Measurements from ENCODE around the gene PEX1. TPM values are rescaled to one million over a fixed set of nuclear protein-coding genes. Genes with fewer than 3 reads are reported as not detected.
"Not testable (repeated sequence)": the region's sequence is repeated elsewhere in the genome, so short reads cannot be mapped to it uniquely, and the experiment has no call there.

Gene PEX1
- total RNA-seq, 4 donors from 2014 or later, result 17.2 to 29.6 (median 23.1) TPM

DNA sequence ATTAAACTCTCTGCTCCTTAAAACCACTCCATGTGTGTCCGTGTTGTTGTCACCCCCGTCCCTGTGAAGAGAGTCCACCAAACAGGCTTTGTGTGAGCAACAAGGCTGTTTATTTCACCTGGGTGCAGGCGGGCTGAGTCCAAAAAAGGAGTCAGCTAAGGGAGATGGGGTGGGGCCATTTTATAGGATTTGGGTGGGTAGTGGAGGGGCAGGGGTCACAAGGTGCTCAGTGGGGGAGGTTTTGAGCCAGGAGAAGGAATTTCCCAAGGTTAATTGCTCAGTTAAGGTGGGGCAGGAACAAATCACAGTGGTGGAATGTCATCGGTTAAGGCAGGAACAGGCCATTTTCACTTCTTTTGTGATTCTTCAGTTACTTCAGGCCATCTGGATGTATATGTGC lies 49.2 kb downstream of the PEX1 start:
- H3K4me1 ChIP-seq; in situ Hi-C loops (cut with MboI; ENCODE audit: low pct_ligation_motif_present in 1 of 4, low pct_unique_long_range_greater_than_20kb in 1 of 4, low sequenced_read_pairs in 3 of 4); H3K4me3 ChIP-seq; H3K27me3 ChIP-seq; H3K27ac ChIP-seq; H3K36me3 ChIP-seq; intact Hi-C loops (cut with DNase I; ENCODE audit: low total_unique reads); H3K9me3 ChIP-seq: not testable (repeated sequence)
- DNase-seq, result peak; percentile 13
- 83 to 90% methylated on average over 4 of the region's 4 CpGs for WGBS, 2 donors (ENCODE audit: low coverage in 1 of 2)

- no peak overlapping the region for H3K4me3 ChIP-seq
- no peaks in the 10 kb centered on the region for H3K9me3 ChIP-seq
- H3K27me3 ChIP-seq, result no peaks in the 10 kb centered on the region
- H3K27ac ChIP-seq, result no peak overlapping the region
- intact Hi-C loops (cut with DNase I; ENCODE audit: low total_unique reads), result no loop called here
- no peak for DNase-seq
- no peaks in the 10 kb centered on the region for H3K36me3 ChIP-seq
- in situ Hi-C loops (cut with MboI; ENCODE audit: low pct_ligation_motif_present in 1 of 4, low pct_unique_long_range_greater_than_20kb in 1 of 4, low sequenced_read_pairs in 3 of 4), result no loop called here
- TF ChIP-seq POLR2A (IDR thresholded peaks at IDR 0.05), result no peak
- TF ChIP-seq POLR2AphosphoS5 (IDR thresholded peaks at IDR 0.05), result no peak
- TF ChIP-seq CTCF (IDR thresholded peaks at IDR 0.05), result no peak
- no peak for TF ChIP-seq EP300 (IDR thresholded peaks at IDR 0.05; ENCODE audit: low read depth)
- WGBS, 2 donors (ENCODE audit: low coverage in 1 of 2), result 89 to 93% methylated on average over 3 to 4 of the region's 4 CpGs
- peaks cover 0 to 3% (median 0%) of the 10 kb centered on the region in 4 donors for H3K4me1 ChIP-seq
These were observed 49.6 kb downstream of the PEX1 start for GRCh38 chr7:92478711-92479110.

DNA sequence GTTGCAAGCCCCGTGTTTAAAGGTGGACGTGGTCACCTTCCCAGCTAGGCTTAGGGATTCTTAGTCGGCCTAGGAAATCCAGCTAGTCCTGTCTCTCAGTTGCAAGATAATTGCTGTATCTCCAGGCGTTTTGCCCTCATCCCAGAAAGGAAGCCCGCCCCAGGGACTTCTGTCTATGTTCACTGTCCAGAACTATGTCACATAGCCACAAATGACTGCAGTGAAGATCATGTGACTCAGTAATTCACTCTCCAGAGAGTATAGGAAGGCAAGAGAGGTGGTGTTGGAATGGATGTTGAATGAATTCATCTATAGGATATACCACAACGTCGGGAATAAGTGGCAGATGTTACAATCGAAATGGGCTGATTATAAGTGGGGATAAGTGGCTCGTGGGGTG lies 50.2 kb downstream of the PEX1 start:
- Histone ChIP-seq H3K9me3 (no peaks in the 10 kb centered on the region), H3K36me3 (no peaks in the 10 kb centered on the region), H3K27me3 (no peaks in the 10 kb centered on the region), H3K27ac (no peak overlapping the region), H3K4me1 (peaks cover 0 to 3% (median 0%) of the 10 kb centered on the region in 4 donors), H3K4me3 (no peak overlapping the region)
- intact Hi-C loops (cut with DNase I; ENCODE audit: low total_unique reads) (no loop called here), in situ Hi-C loops (cut with MboI; ENCODE audit: low pct_ligation_motif_present in 1 of 4, low pct_unique_long_range_greater_than_20kb in 1 of 4, low sequenced_read_pairs in 3 of 4) (no loop called here)
- no peak for DNase-seq
- WGBS, 2 donors (ENCODE audit: low coverage in 1 of 2), result 93% methylated on average over 9 of the region's 9 CpGs; no CpG with 5 or more reads in 1 of the 2 donors
- TF ChIP-seq POLR2A (IDR thresholded peaks at IDR 0.05), result no peak
- TF ChIP-seq EP300 (IDR thresholded peaks at IDR 0.05; ENCODE audit: low read depth), result no peak
- TF ChIP-seq CTCF (IDR thresholded peaks at IDR 0.05), result no peak
- TF ChIP-seq POLR2AphosphoS5 (IDR thresholded peaks at IDR 0.05), result no peak

- H3K4me1 ChIP-seq; H3K27ac ChIP-seq; H3K9me3 ChIP-seq; DNase-seq; intact Hi-C loops (cut with DNase I; ENCODE audit: low total_unique reads); H3K36me3 ChIP-seq; H3K4me3 ChIP-seq; H3K27me3 ChIP-seq; in situ Hi-C loops (cut with MboI; ENCODE audit: low pct_ligation_motif_present in 1 of 4, low pct_unique_long_range_greater_than_20kb in 1 of 4, low sequenced_read_pairs in 3 of 4): not testable (repeated sequence)
- 93 to 97% methylated on average over 9 to 11 of the region's 11 CpGs for WGBS, 2 donors (ENCODE audit: low coverage in 1 of 2)
These were observed 50.6 kb downstream of the PEX1 start, which contains the start of gene ERVW-1 for GRCh38 chr7:92477681-92478080. ERVW-1 (minus strand) TSS chr7:92477946; CDS start chr7:92470381, 7,565 bp downstream.

GRCh38 chr7:92475851-92476590 lies 52.3 kb downstream of the PEX1 start:
- H3K36me3 ChIP-seq; H3K4me1 ChIP-seq; H3K27me3 ChIP-seq; H3K4me3 ChIP-seq; intact Hi-C loops (cut with DNase I; ENCODE audit: low total_unique reads); H3K9me3 ChIP-seq; H3K27ac ChIP-seq; DNase-seq; in situ Hi-C loops (cut with MboI; ENCODE audit: low pct_ligation_motif_present in 1 of 4, low pct_unique_long_range_greater_than_20kb in 1 of 4, low sequenced_read_pairs in 3 of 4): not testable (repeated sequence)
- WGBS, 2 donors (ENCODE audit: low coverage in 1 of 2), result 91 to 92% methylated on average over 10 to 11 of the region's 11 CpGs

DNA sequence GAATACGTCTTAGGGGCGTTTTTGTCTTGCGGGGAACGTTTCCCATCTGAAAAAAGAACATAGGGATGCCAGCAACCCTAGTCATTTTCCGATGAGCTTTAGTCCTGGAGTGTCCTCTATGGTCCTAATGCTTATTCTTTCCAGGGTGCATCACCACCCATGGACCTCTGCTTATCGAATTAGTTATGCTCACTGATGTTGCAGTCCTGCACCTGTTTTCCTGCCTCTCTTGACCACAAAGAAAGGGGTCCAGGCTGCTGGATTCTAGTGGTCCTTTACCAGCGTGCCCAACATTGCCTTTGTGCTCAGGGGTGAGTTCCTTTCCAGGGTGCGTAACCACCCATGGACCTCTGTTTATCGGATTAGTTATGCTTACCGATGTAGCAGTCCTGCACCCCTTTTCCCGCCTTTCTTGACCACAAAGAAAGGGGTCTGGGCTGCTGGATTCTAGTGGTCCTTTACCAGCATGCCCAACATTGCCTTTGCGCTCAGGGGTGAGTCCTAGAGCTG lies 53.0 kb downstream of the PEX1 start:
- H3K4me1 ChIP-seq; H3K9me3 ChIP-seq; in situ Hi-C loops (cut with MboI; ENCODE audit: low pct_ligation_motif_present in 1 of 4, low pct_unique_long_range_greater_than_20kb in 1 of 4, low sequenced_read_pairs in 3 of 4); intact Hi-C loops (cut with DNase I; ENCODE audit: low total_unique reads); H3K36me3 ChIP-seq; DNase-seq; H3K27me3 ChIP-seq; H3K4me3 ChIP-seq; H3K27ac ChIP-seq: not testable (repeated sequence)
- 93 to 96% methylated on average over 8 to 12 of the region's 12 CpGs for WGBS, 2 donors (ENCODE audit: low coverage in 1 of 2)

DNA sequence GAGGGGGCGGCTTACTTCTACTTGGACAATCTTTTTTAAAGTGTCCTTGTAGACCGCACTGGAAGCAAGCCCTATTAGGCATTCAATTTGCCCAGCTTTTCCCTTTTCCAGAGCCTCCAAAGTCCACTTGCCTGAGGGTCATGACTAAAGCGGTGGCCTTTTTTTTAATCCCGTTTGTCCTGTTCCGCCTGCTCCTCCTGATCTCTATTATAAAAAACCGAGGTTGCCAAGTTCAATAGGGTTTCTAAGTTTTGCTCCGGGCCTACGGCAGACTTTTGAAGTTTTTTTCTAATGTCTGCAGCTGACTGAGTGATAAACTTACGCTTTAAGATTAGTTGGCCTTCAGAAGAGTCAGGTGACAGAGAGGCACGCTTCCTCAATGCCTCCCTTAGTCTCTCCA lies 54.3 kb downstream of the PEX1 start:
- H3K4me1 ChIP-seq; intact Hi-C loops (cut with DNase I; ENCODE audit: low total_unique reads); H3K36me3 ChIP-seq; DNase-seq; H3K4me3 ChIP-seq; H3K9me3 ChIP-seq; H3K27ac ChIP-seq; H3K27me3 ChIP-seq: not testable (repeated sequence)
- in situ Hi-C loops (cut with MboI; ENCODE audit: low pct_ligation_motif_present in 1 of 4, low pct_unique_long_range_greater_than_20kb in 1 of 4, low sequenced_read_pairs in 3 of 4), result loop anchor here in 1 of 4 donors (25.0 kb wide), 1 partner anchor 637 kb away; no protein-coding TSS in a partner anchor
- WGBS, 2 donors (ENCODE audit: low coverage in 1 of 2), result 59 to 90% methylated on average over 2 to 10 of the region's 10 CpGs

DNA sequence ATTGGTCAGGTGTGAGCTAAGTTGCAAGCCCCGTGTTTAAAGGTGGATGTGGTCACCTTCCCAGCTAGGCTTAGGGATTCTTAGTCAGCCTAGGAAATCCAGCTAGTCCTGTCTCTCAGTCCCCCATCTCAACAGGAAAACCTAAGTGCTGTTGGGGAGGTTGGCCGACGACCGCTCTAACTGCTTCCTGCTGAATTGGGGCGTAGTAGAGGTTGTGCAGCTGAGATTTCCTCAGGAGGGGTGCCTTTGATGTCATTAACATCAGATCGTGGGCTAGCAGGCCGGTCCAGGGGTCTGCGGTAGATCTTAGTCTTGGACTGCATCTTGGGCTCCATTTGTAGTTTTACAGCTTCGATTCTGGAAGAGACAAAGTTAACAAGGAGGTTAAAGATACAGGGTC lies 59.7 kb downstream of the PEX1 start:
- intact Hi-C loops (cut with DNase I; ENCODE audit: low total_unique reads), result not testable (repeated sequence)
- in situ Hi-C loops (cut with MboI; ENCODE audit: low pct_ligation_motif_present in 1 of 4, low pct_unique_long_range_greater_than_20kb in 1 of 4, low sequenced_read_pairs in 3 of 4), result loop anchor here in 1 of 4 donors (25.0 kb wide), 1 partner anchor 631 kb away; no protein-coding TSS in a partner anchor

More for the DNA sequence above, 59.7 kb downstream of the PEX1 start:
- H3K4me1 ChIP-seq, H3K36me3 ChIP-seq, H3K9me3 ChIP-seq, H3K27me3 ChIP-seq, H3K4me3 ChIP-seq, H3K27ac ChIP-seq, DNase-seq: not testable (repeated sequence)
- 94 to 100% methylated on average over 1 to 9 of the region's 9 CpGs for WGBS, 2 donors (ENCODE audit: low coverage in 1 of 2)

All from transverse colon (tissue), 4 donors.